IMR-90 (cell line): ENCODE measurements around the gene CMSS1. TPM values are rescaled to one million over a fixed set of nuclear protein-coding genes. Genes with fewer than 3 reads are reported as not detected.

Experiments
- ATAC-seq: fragments of 200-7000 bp; cut with Tn5 transposase; 2 replicates; pipeline ENCODE4 v1.9.1; 2020; ENCODE audit warnings: low read depth, mild to moderate bottlenecking, moderate library complexity
- BruUV-seq: library from RNA; stranded (reverse); fragments of 400-500 nt; replicated peaks from 2 replicates; lab custom pipeline; 2021; lab: Mats Ljungman, UMichigan
- CTCF ChIA-PET: fragments of 300-600 bp; formaldehyde crosslinking; extraction: SDS; loops from one replicate; lab custom pipeline; 2021; ENCODE audit warnings: antibody characterized with exemption; lab: Yijun Ruan, JAX
- POLR2A ChIA-PET: fragments of 300-600 bp; sonication (Branson Sonifier 250); formaldehyde crosslinking; loops from one replicate; lab custom pipeline; 2022; ENCODE audit warnings: antibody characterized with exemption; ENCODE audit not compliant: unreplicated experiment; lab: Charles Lee
- DNase-seq: peaks from one replicate; pipeline ENCODE4 v3.0.0; 2013
- H2AFZ ChIP-seq: replicated peaks from 2 replicates; pipeline ENCODE3; 2013; ENCODE audit warnings: low read length, mild to moderate bottlenecking; ENCODE audit not compliant: poor library complexity
- H2AK5ac ChIP-seq: 2 replicates; pipeline ENCODE4 v1.6.1; 2013; ENCODE audit warnings: low read depth, low read length, inconsistent platforms
- H2AK9ac ChIP-seq: replicated peaks from 2 replicates; pipeline ENCODE3; 2013; ENCODE audit warnings: mild to moderate bottlenecking, low read depth, low read length, moderate library complexity; ENCODE audit not compliant: poor library complexity
- H2BK120ac ChIP-seq: 2 replicates; pipeline ENCODE4 v1.6.1; 2013; ENCODE audit warnings: low read depth, low read length, inconsistent platforms
- H2BK15ac ChIP-seq: 3 replicates; pipeline ENCODE4 v1.6.1; 2013; ENCODE audit warnings: low read depth, low read length, inconsistent platforms
- H2BK20ac ChIP-seq: 2 replicates; pipeline ENCODE4 v1.6.1; 2013; ENCODE audit warnings: low read depth, mild to moderate bottlenecking, inconsistent platforms, low read length, moderate library complexity
- H2BK5ac ChIP-seq: 2 replicates; pipeline ENCODE4 v1.6.1; 2013; ENCODE audit warnings: mild to moderate bottlenecking, low read depth, low read length, inconsistent platforms; ENCODE audit not compliant: poor library complexity, severe bottlenecking
- H3K14ac ChIP-seq: replicated peaks from 2 replicates; pipeline ENCODE4 v1.6.1; 2013; ENCODE audit warnings: low read depth, low read length, inconsistent platforms
- H3K18ac ChIP-seq: 2 replicates; pipeline ENCODE4 v1.6.1; 2013; ENCODE audit warnings: low read depth, low read length, control low read depth
- H3K23ac ChIP-seq: 2 replicates; pipeline ENCODE4 v1.6.1; 2013; ENCODE audit warnings: low read depth, low read length, inconsistent platforms
- H3K27ac ChIP-seq: 2 replicates; pipeline ENCODE4 v1.5.1; 2013; ENCODE audit warnings: mild to moderate bottlenecking, control low read depth, low read length; ENCODE audit not compliant: insufficient read depth
- H3K27me3 ChIP-seq: 2 replicates; pipeline ENCODE4 v1.6.1; 2013; ENCODE audit warnings: low read length; ENCODE audit not compliant: control insufficient read depth, insufficient read depth
- H3K36me3 ChIP-seq: 2 replicates; pipeline ENCODE4 v1.6.1; 2013; ENCODE audit warnings: low read length, mixed read lengths; ENCODE audit not compliant: control insufficient read depth, insufficient read depth
- H3K4ac ChIP-seq: 2 replicates; pipeline ENCODE4 v1.6.1; 2013; ENCODE audit warnings: low read depth, low read length, inconsistent platforms
- H3K4me1 ChIP-seq: 2 replicates; pipeline ENCODE4 v1.6.1; 2013; ENCODE audit warnings: low read length, mixed read lengths; ENCODE audit not compliant: control insufficient read depth, insufficient read depth
- H3K4me2 ChIP-seq: 2 replicates; pipeline ENCODE4 v1.6.1; 2013; ENCODE audit warnings: low read depth, mild to moderate bottlenecking, control low read depth, low read length, moderate library complexity
- H3K4me3 ChIP-seq: 2 replicates; pipeline ENCODE4 v1.5.1; 2013; ENCODE audit warnings: low read depth, mild to moderate bottlenecking, control low read depth, low read length, moderate library complexity; ENCODE audit not compliant: insufficient read depth
- H3K56ac ChIP-seq: 2 replicates; pipeline ENCODE4 v1.6.1; 2013; ENCODE audit warnings: low read length, inconsistent platforms; ENCODE audit not compliant: insufficient read depth; ENCODE audit errors: extremely low read depth
- H3K79me1 ChIP-seq, 2 experiments: 2 replicates each; pipeline ENCODE4 v1.6.1; 2013; ENCODE audit warnings: low read length in 2 of 2, inconsistent platforms in 1 of 2, low read depth in 1 of 2
- H3K9ac ChIP-seq: 2 replicates; pipeline ENCODE4 v1.6.1; 2013; ENCODE audit warnings: low read depth, low read length, control low read depth
- H3K9me1 ChIP-seq: 2 replicates; pipeline ENCODE4 v1.6.1; 2013; ENCODE audit warnings: low read length, inconsistent platforms; ENCODE audit not compliant: insufficient read depth
- H3K9me3 ChIP-seq: 2 replicates; pipeline ENCODE4 v1.6.1; 2013; ENCODE audit warnings: low read length; ENCODE audit not compliant: control insufficient read depth, insufficient read depth
- H4K20me1 ChIP-seq: 2 replicates; pipeline ENCODE4 v1.6.1; 2013; ENCODE audit warnings: low read length, inconsistent platforms; ENCODE audit not compliant: insufficient read depth
- H4K5ac ChIP-seq: 2 replicates; pipeline ENCODE4 v1.6.1; 2013; ENCODE audit warnings: mild to moderate bottlenecking, low read depth, low read length, control low read depth
- H4K8ac ChIP-seq, 2 experiments: 2 replicates each; pipeline ENCODE4 v1.6.1; 2013; ENCODE audit warnings: low read depth in 2 of 2, low read length in 2 of 2, control low read depth in 1 of 2, inconsistent platforms in 1 of 2
- H4K91ac ChIP-seq: 2 replicates; pipeline ENCODE4 v1.6.1; 2013; ENCODE audit warnings: low read depth, low read length, inconsistent platforms; ENCODE audit not compliant: insufficient read depth
- CEBPB ChIP-seq: IDR thresholded peaks from 2 replicates; pipeline ENCODE4 v1.6.1; 2012; ENCODE audit warnings: low read depth, low read length, improper control_type of control experiment
- MAZ ChIP-seq: IDR thresholded peaks from 2 replicates; pipeline ENCODE4 v1.6.1; 2012; ENCODE audit warnings: low read depth, mild to moderate bottlenecking, low read length, improper control_type of control experiment, moderate library complexity, borderline replicate concordance
- NFE2L2 ChIP-seq: fragments of 150-350 bp; IDR thresholded peaks from 2 replicates; pipeline ENCODE4 v1.6.1; 2016; ENCODE audit warnings: low read depth, mild to moderate bottlenecking, low read length
- RAD21 ChIP-seq: IDR thresholded peaks from 2 replicates; pipeline ENCODE4 v1.6.1; 2012; ENCODE audit warnings: low read length, improper control_type of control experiment
- RCOR1 ChIP-seq: IDR thresholded peaks from 2 replicates; pipeline ENCODE4 v1.6.1; 2012; ENCODE audit warnings: mild to moderate bottlenecking, low read length, improper control_type of control experiment; ENCODE audit not compliant: insufficient replicate concordance
- WGBS, 2 experiments: methylation state at CpG; one replicate each; pipeline versions ENCODE4 v1.1.5 to v1.1.7; 2013; ENCODE audit warnings: missing lambda C conversion rate in 2 of 2; ENCODE audit not compliant: insufficient read length in 1 of 2; ENCODE audit errors: extremely low coverage in 2 of 2; 5-methylcytosine and 5-hydroxymethylcytosine counted together
- dilution Hi-C: fragments of 300-500 bp; cut with HindIII; formaldehyde crosslinking; loops from one replicate; pipeline ENCODE4 v1.14.3; 2018; ENCODE audit warnings: low sequenced_read_pairs; ENCODE audit not compliant: unreplicated experiment
- in situ Hi-C: fragments of 300-500 bp; cut with MboI; formaldehyde crosslinking; loops from 3 replicates; pipeline ENCODE4 v1.14.3; 2019; ENCODE audit warnings: low sequenced_read_pairs, inconsistent platforms, mixed read lengths
- intact Hi-C: fragments of 100-400 bp; cut with micrococcal nuclease; formaldehyde crosslinking; loops from 2 replicates; pipeline ENCODE4 v1.10.0; 2022
- polyA plus RNA-seq, 3 experiments: library from polyadenylated mRNA; depleted of rRNA; stranded (reverse); fragments of >200 nt; gene quantifications; 2 replicates each; pipeline ENCODE4 v1.2.3, GENCODE V29; 2012; ENCODE audit warnings: low replicate concordance in 1 of 3
- total RNA-seq: library from RNA; depleted of rRNA; stranded (reverse); fragments of >200 nt; gene quantifications from 2 replicates; pipeline ENCODE4 v1.2.3, GENCODE V29; 2012
- TF ChIP-seq, protein P1 (sequence below): conservative IDR thresholded peaks from 2 replicates; pipeline ENCODE4 v1.5.1; 2012; ENCODE audit warnings: mild to moderate bottlenecking, low read depth, low read length, improper control_type of control experiment

Gene CMSS1
- total and polyA plus RNA-seq, 2 of the 4 experiments (the other 2 are of a cell fraction): 12.5 to 13.6 TPM

DNA sequence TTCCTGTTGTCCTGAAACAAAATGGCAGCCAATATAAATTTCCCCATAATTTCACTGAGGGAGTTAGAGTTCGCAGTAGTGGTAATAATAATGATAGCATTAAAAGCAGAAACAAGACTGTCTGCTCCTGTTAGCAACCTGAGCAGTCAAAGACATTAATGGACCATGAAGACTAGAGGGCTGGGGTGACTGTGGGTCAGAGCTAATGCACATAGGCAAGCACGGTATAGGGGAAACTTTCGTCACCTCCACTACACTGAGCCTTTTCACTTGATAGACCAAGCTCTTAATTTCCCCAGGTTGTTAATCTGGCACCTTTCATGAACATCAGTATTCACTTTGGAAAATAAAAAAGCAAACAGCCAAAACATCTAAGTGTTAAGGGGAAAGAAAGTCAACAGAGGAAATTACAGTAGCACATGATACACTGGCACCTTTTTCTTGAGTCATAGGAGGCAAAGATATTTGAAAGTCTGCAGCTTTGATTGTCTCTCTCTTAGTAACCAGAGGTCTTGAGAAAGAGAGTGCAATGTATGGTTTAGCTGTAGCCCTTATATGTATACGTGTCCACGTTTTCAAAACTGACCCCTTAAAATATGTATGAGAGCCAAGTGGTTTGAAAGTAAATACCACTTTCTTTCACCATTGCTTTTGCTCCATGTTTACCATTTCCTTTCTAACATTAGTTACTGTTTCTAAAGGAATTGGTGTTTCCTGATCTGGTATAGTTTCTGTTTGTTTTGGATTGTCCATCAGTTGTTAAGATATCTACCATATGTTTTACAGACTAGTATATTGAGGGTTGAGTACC is 191.8 kb downstream of the CMSS1 start:
- H2BK15ac ChIP-seq: peak overlapping the region; percentile 11; the same call in 1 of the 3 replicates
- no peak overlapping the region for H2BK5ac ChIP-seq
- H2AFZ ChIP-seq: no peak overlapping the region
- no peaks in the 10 kb centered on the region for H3K27me3 ChIP-seq
- H3K9me3 ChIP-seq: no peaks in the 10 kb centered on the region
- ATAC-seq (no peak), DNase-seq (no peak)
- H3K18ac ChIP-seq: peak overlapping the region; percentile 33; the same call in 1 of the 2 replicates
- no peak overlapping the region for H4K8ac ChIP-seq
- H3K9me1 ChIP-seq: no peaks in the 10 kb centered on the region
- 0 out of 2 replicates have a peak overlapping the region, but pooled peaks have one; percentile 58 for H3K14ac ChIP-seq
- TF ChIP-seq NFE2L2: no peak
- no peak for TF ChIP-seq CEBPB
- no peak for TF ChIP-seq RCOR1
- TF ChIP-seq RAD21: no peak
- TF ChIP-seq MAZ: no peak
- TF ChIP-seq, protein P1, sequence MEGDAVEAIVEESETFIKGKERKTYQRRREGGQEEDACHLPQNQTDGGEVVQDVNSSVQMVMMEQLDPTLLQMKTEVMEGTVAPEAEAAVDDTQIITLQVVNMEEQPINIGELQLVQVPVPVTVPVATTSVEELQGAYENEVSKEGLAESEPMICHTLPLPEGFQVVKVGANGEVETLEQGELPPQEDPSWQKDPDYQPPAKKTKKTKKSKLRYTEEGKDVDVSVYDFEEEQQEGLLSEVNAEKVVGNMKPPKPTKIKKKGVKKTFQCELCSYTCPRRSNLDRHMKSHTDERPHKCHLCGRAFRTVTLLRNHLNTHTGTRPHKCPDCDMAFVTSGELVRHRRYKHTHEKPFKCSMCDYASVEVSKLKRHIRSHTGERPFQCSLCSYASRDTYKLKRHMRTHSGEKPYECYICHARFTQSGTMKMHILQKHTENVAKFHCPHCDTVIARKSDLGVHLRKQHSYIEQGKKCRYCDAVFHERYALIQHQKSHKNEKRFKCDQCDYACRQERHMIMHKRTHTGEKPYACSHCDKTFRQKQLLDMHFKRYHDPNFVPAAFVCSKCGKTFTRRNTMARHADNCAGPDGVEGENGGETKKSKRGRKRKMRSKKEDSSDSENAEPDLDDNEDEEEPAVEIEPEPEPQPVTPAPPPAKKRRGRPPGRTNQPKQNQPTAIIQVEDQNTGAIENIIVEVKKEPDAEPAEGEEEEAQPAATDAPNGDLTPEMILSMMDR: no peak
- ChIA-PET POLR2A (no interaction called here), CTCF (no interaction called here)
- H3K23ac ChIP-seq: 0 out of 2 replicates have a peak overlapping the region, but pooled peaks have one; percentile 63
- WGBS, 2 experiments: no CpG with 5 or more reads among the region's 5 CpGs
- no peaks in the 10 kb centered on the region for H3K36me3 ChIP-seq
- peaks cover 6% of the 10 kb centered on the region for H3K4me1 ChIP-seq
- no peak overlapping the region for H3K9ac ChIP-seq
- H3K79me1 ChIP-seq: peaks cover under 1 to 2% of the 10 kb centered on the region in 2 experiments; a peak in 1 of 4 replicates
- H2AK5ac ChIP-seq: peak overlapping the region; percentile 51; the same call in 1 of the 2 replicates
- H2BK120ac ChIP-seq: peak overlapping the region; percentile 61; the same call in 1 of the 2 replicates
- no peak overlapping the region for H2AK9ac ChIP-seq
- H3K56ac ChIP-seq: no peak overlapping the region
- no peak overlapping the region for H3K4me3 ChIP-seq
- in situ Hi-C loops (no loop called here), dilution Hi-C loops (no loop called here), intact Hi-C loops (no loop called here)
- H4K20me1 ChIP-seq: no peaks in the 10 kb centered on the region
- H4K91ac ChIP-seq: 0 out of 2 replicates have a peak overlapping the region, but pooled peaks have one; percentile 32
- H4K5ac ChIP-seq: peak overlapping the region; percentile 86
- no peak overlapping the region; the same call in 1 of the 2 replicates for H3K4me2 ChIP-seq
- peak overlapping the region; percentile 57; the same call in 1 of the 2 replicates for H3K27ac ChIP-seq
- no TSS peak for BruUV-seq
- peak overlapping the region; percentile 51; the same call in 1 of the 2 replicates for H2BK20ac ChIP-seq
- H3K4ac ChIP-seq: peak overlapping the region; percentile 40; the same call in 1 of the 2 replicates
